Progenitor cell of endocrine pancreas (in vitro differentiated cells): ENCODE results near the gene CHAF1B. TPM values are rescaled to one million over a fixed set of nuclear protein-coding genes. Genes with fewer than 3 reads are reported as not detected.

Experiments
- DNase-seq: peaks from one replicate; pipeline ENCODE4 v3.0.0; 2021; ENCODE audit warnings: low spot score; ENCODE audit not compliant: unreplicated experiment
- H3K27ac Mint-ChIP-seq: 2 replicates; pipeline ENCODE4 v1.8.0; 2021; ENCODE audit warnings: mild to moderate bottlenecking, moderate library complexity, mixed read lengths
- H3K27me3 Mint-ChIP-seq: 2 replicates; pipeline ENCODE4 v1.8.0; 2021; ENCODE audit warnings: mixed read lengths
- H3K36me3 Mint-ChIP-seq: 2 replicates; pipeline ENCODE4 v1.8.0; 2022; ENCODE audit warnings: mixed read lengths; ENCODE audit not compliant: insufficient read depth
- H3K4me1 Mint-ChIP-seq: 2 replicates; pipeline ENCODE4 v1.8.0; 2021; ENCODE audit warnings: low read depth, mixed read lengths
- H3K4me3 Mint-ChIP-seq: 2 replicates; pipeline ENCODE4 v1.8.0; 2021; ENCODE audit warnings: low read depth, mild to moderate bottlenecking, moderate library complexity, mixed read lengths
- H3K9me3 Mint-ChIP-seq: 2 replicates; pipeline ENCODE4 v1.8.0; 2021; ENCODE audit warnings: low read depth, mixed read lengths
- total RNA-seq: library from RNA; stranded (reverse); gene quantifications from 2 replicates; pipeline ENCODE4 v1.2.1, GENCODE V29; 2021
- TF ChIP-seq, protein P1 (sequence below): fragments of 200-600 bp; sonication (generic); IDR thresholded peaks from one replicate; pipeline ENCODE4 v1.5.0; 2021; ENCODE audit warnings: antibody characterized with exemption, mild to moderate bottlenecking; ENCODE audit not compliant: unreplicated experiment

The CHAF1B gene
- total RNA-seq, 1 donor from 2014 or later = 9.1 TPM

- H3K27ac Mint-ChIP-seq = no peak overlapping the region
- no peak overlapping the region for H3K4me3 Mint-ChIP-seq
- H3K36me3 Mint-ChIP-seq = no peaks in the 10 kb centered on the region
- H3K4me1 Mint-ChIP-seq = no peaks in the 10 kb centered on the region
- TF ChIP-seq, protein P1, sequence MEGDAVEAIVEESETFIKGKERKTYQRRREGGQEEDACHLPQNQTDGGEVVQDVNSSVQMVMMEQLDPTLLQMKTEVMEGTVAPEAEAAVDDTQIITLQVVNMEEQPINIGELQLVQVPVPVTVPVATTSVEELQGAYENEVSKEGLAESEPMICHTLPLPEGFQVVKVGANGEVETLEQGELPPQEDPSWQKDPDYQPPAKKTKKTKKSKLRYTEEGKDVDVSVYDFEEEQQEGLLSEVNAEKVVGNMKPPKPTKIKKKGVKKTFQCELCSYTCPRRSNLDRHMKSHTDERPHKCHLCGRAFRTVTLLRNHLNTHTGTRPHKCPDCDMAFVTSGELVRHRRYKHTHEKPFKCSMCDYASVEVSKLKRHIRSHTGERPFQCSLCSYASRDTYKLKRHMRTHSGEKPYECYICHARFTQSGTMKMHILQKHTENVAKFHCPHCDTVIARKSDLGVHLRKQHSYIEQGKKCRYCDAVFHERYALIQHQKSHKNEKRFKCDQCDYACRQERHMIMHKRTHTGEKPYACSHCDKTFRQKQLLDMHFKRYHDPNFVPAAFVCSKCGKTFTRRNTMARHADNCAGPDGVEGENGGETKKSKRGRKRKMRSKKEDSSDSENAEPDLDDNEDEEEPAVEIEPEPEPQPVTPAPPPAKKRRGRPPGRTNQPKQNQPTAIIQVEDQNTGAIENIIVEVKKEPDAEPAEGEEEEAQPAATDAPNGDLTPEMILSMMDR = no peak
- no peaks in the 10 kb centered on the region for H3K9me3 Mint-ChIP-seq
- no peak for DNase-seq
- H3K27me3 Mint-ChIP-seq = no peaks in the 10 kb centered on the region
Measured at GRCh38 chr21:36446301-36446700, 61.1 kb downstream of the CHAF1B start.

GRCh38 chr21:36450511-36450910 lies 65.3 kb downstream of the CHAF1B start:
- Mint-ChIP-seq H3K36me3 (no peaks in the 10 kb centered on the region), H3K9me3 (no peaks in the 10 kb centered on the region), H3K27ac (no peak overlapping the region), H3K27me3 (no peaks in the 10 kb centered on the region), H3K4me1 (peaks cover 14% of the 10 kb centered on the region), H3K4me3 (no peak overlapping the region)
- no peak for DNase-seq
- TF ChIP-seq, protein P1 = no peak

GRCh38 chr21:36451506-36451905 lies 66.3 kb downstream of the CHAF1B start:
- no peak for DNase-seq
- H3K27me3 Mint-ChIP-seq = no peaks in the 10 kb centered on the region
- peaks cover 15% of the 10 kb centered on the region for H3K4me1 Mint-ChIP-seq
- H3K4me3 Mint-ChIP-seq = no peak overlapping the region
- H3K9me3 Mint-ChIP-seq = no peaks in the 10 kb centered on the region
- TF ChIP-seq, protein P1 = no peak
- H3K36me3 Mint-ChIP-seq = no peaks in the 10 kb centered on the region
- H3K27ac Mint-ChIP-seq = no peak overlapping the region

DNA sequence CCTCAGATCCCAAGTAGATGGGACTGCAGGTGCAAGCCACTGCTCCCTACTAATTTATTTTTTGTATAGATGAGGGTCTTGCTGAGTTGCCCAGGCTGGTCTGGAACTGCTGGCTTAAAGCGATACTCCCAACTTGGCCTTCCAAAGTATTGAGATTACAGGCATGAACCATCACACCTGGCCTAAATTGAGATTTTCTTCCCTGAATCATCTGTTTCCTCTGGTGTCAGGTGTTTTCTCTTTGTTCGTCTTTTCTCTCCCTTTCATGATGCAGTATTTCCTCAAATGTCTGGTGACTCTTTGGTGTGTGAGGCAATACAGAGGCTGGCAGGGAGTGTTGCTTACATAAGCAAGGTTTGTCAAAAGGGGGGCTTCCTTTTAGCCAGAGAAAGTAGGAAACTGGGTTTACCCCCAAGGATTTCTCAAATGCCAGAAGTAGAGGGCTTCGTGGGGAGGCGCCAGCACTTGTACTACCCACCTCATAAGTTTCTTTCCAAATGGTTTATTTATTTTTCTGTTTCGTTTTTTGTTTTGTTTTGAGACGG lies 67.2 kb downstream of the CHAF1B start:
- H3K9me3 Mint-ChIP-seq = no peaks in the 10 kb centered on the region

DNA sequence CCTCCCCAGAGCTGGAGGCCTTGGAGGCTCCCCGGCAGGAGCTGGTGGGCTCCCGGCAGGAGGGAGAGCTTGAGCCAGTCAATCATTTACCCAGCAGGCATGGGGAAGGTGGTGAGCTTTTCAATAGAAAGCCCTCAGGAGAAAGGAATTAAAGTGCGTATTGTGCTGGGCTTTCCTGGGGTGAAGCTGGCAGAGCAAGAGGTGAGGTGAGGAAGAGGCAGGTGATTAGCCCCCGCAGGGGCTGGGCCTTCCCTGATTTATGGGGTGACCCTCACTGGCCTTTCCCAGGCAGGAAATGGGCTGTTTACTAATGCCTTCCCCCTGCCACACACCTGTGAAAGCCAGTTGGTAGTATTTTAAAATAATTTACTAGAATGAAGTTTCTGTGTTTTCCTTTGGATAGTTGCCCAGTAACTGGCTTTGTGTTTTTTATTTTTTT lies 68.9 kb downstream of the CHAF1B start:
- H3K4me1 Mint-ChIP-seq = peaks cover 15% of the 10 kb centered on the region
- TF ChIP-seq, protein P1 = no peak
- no peak for DNase-seq
- peak overlapping the region; percentile 79 for H3K27ac Mint-ChIP-seq
- H3K36me3 Mint-ChIP-seq = no peaks in the 10 kb centered on the region
- no peak overlapping the region for H3K4me3 Mint-ChIP-seq
- H3K9me3 Mint-ChIP-seq = no peaks in the 10 kb centered on the region
- H3K27me3 Mint-ChIP-seq = no peaks in the 10 kb centered on the region

More for the DNA sequence above, 67.2 kb downstream of the CHAF1B start:
- H3K36me3 Mint-ChIP-seq = no peaks in the 10 kb centered on the region
- TF ChIP-seq, protein P1 = no peak
- no peak overlapping the region for H3K4me3 Mint-ChIP-seq
- DNase-seq = no peak
- H3K27me3 Mint-ChIP-seq = no peaks in the 10 kb centered on the region
- H3K4me1 Mint-ChIP-seq = peaks cover 15% of the 10 kb centered on the region
- no peak overlapping the region for H3K27ac Mint-ChIP-seq
